ENCODE data around the gene NMT2.

NMT2 gene

GRCh38 chr10:15088428-15089261 is 79.8 kb downstream of the NMT2 start, which contains the start of gene ACBD7:
Gene ACBD7 (minus strand): TSS chr10:15088776. CDS start chr10:15088728, 48 bp downstream.
- peak; percentile 90 for DNase-seq

- DNase-seq = no peak
Measured at GRCh38 chr10:15084502-15084922, 84.0 kb downstream of the NMT2 start.

DNA sequence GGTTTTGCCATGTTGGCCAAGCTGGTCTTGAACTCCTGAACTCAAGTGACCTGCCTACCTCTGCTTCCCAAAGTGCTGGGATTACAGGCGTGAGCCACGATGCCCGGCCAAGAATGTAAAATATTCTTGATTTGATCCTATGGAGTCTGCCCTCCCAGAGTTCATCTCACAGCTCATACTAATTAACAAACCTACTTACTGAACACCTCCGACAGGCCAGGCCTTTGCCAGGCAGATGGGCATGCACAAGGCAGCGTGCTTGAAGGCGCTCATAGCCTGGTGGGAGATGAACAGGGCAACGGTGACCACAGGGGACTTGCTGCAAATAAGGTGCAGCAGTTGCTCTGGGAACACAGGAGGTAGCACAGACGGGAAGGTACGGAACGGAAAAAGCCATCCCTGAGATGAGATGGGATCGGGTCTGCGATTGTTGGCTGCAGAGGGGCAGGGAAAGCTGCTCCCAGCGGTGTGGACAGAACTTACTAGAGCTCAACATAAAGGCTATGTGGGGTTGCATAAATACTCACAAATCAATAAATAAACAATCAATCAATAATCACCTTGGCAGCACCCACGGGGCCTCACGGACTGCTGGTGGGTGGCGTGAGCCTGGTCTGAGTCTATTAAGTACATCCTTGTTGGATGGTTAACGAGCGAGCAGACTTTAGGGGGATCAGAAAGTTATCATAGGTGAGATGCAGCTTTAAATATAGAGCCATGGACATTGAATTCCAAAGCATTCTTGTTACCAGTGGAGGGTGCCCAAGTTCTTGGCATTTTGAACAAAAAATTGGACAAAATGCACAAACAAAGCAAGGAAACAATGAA is 84.6 kb downstream of the NMT2 start:
- no peak for DNase-seq

GRCh38 chr10:15075421-15075820 is 93.1 kb downstream of the NMT2 start:
- DNase-seq = no peak

GRCh38 chr10:15072358-15072757 is 96.1 kb downstream of the NMT2 start:
- DNase-seq = no peak

- DNase-seq = no peak
Measured at GRCh38 chr10:15069230-15069629, 99.3 kb downstream of the NMT2 start.

GRCh38 chr10:15068802-15069201 is 99.7 kb downstream of the NMT2 start:
- no peak for DNase-seq

DNA sequence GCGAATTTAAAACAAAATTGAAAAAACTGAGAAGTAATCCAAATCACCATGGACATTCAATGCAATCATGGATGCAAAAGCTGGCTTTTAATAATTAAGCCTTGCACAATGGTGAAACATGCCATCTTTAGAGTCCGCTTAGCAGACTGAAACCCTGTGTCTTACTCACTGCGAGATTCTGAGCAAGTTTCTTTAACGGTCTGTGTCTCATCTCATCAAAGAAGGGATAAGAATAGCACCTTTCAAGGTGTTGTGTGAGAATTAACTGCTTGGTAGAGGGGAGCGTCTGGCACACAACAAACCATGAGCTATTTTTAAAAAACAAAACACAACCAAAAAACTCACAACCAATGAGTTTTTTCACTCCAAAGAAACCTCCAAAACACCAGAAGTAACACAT is 101.3 kb downstream of the NMT2 start:
- DNase-seq = no peak

DNA sequence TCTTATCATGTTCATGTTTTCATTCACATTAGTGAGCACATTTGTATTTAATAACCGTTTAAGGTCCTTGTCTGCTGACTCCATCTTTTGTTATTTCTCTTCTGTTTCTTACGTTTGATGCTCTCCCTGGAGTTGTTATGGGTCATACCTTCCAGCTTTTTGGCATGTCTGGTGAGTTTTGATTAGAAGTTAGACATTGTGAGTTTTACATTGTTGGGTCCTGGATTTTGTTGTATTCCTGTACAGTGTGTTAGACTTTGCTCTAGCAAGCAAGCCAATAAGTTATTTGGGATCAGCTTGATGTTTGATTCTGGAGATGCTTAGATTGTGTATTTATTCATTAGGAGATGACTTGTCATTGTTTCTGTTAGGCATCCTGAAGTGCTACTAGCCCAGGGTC is 107.9 kb downstream of the NMT2 start:
- no peak for DNase-seq

DNA sequence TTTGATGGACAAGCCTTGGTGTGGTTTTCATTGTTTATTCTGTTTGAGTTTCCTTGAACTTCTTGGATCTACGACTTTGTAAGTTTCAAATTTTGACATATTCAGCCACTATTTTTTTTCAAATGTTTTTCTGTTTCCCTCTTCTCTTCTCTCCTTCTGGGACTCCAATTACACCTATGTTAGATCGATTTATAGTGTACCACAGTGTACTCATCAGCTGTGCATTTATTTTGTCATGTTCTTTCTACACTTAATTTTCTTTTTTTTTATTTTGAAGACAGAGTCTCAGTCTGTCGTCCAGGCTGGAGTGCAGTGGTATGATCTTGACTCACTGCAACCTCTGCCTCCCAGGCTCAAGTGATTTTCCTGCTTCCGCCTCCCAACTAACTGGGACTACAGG is 108.6 kb downstream of the NMT2 start:
- DNase-seq = no peak

GRCh38 chr10:15058689-15059088 is 109.8 kb downstream of the NMT2 start:
- no peak for DNase-seq
